ENCODE data around the gene COL12A1.

The COL12A1 gene

GRCh38 chr6:75142721-75143120 is 63.1 kb downstream of the COL12A1 start:
- DNase-seq = no peak

GRCh38 chr6:75135876-75136275 is 70.0 kb downstream of the COL12A1 start:
- DNase-seq = no peak

- DNase-seq = no peak
Measured at GRCh38 chr6:75135450-75135849, 70.4 kb downstream of the COL12A1 start.

- DNase-seq = no peak
Measured at GRCh38 chr6:75130784-75131183, 75.1 kb downstream of the COL12A1 start.

GRCh38 chr6:75128878-75129570 is 76.8 kb downstream of the COL12A1 start:
- no peak for DNase-seq

GRCh38 chr6:75126518-75126917 is 79.3 kb downstream of the COL12A1 start:
- no peak for DNase-seq

GRCh38 chr6:75124983-75125382 is 80.9 kb downstream of the COL12A1 start:
- DNase-seq = no peak

- no peak for DNase-seq
Measured at GRCh38 chr6:75124085-75124484, 81.8 kb downstream of the COL12A1 start.

GRCh38 chr6:75118925-75119515 is 86.8 kb downstream of the COL12A1 start:
- DNase-seq = no peak

GRCh38 chr6:75117701-75118100 is 88.2 kb downstream of the COL12A1 start:
- no peak for DNase-seq

- DNase-seq = no peak
Measured at GRCh38 chr6:75116946-75117345, 88.9 kb downstream of the COL12A1 start.

- DNase-seq = no peak
Measured at GRCh38 chr6:75115481-75115880, 90.4 kb downstream of the COL12A1 start.

- no peak for DNase-seq
Measured at GRCh38 chr6:75114806-75115205, 91.0 kb downstream of the COL12A1 start.

GRCh38 chr6:75114195-75114594 is 91.7 kb downstream of the COL12A1 start:
- DNase-seq = no peak

GRCh38 chr6:75113446-75113845 is 92.4 kb downstream of the COL12A1 start:
- no peak for DNase-seq

GRCh38 chr6:75109765-75110164 is 96.1 kb downstream of the COL12A1 start:
- no peak for DNase-seq

GRCh38 chr6:75109022-75109421 is 96.8 kb downstream of the COL12A1 start:
- no peak for DNase-seq

GRCh38 chr6:75108333-75108974 is 97.4 kb downstream of the COL12A1 start:
- no peak for DNase-seq

GRCh38 chr6:75107913-75108312 is 97.9 kb downstream of the COL12A1 start:
- DNase-seq = no peak

- DNase-seq = no peak
Measured at GRCh38 chr6:75106426-75106825, 99.4 kb downstream of the COL12A1 start.

GRCh38 chr6:75103431-75103830 is 102.4 kb downstream of the COL12A1 start:
- DNase-seq = no peak

- no peak for DNase-seq
Measured at GRCh38 chr6:75102301-75102700, 103.6 kb downstream of the COL12A1 start.

GRCh38 chr6:75101896-75102295 is 104.0 kb downstream of the COL12A1 start:
- no peak for DNase-seq

- no peak for DNase-seq
Measured at GRCh38 chr6:75098709-75099108, 107.1 kb downstream of the COL12A1 start.
